ENCODE measurements around the gene BACH2.

BACH2 gene

DNA sequence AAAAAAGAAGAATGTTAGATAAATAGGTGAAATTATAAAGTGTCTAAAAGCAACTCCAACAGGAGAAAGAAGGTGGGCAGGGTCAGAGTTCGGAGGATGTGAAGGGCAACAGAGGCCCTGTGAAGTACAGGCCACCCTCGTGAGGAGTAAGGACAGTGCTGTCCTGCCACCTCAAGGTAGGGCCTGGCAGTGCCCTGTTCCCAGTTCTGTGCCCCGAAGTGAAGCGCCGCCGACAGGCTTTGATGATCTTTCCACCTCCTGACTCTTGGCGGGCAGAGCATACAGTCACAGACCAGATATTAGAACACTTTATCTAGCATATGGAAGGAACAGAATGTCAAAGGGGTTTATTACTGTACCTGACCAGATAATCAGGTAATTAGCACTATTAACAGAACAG is 326.6 kb downstream of the BACH2 start:
- H3K4me3 ChIP-seq (ENCODE audit: low read length): no peak overlapping the region
- no peaks in the 10 kb centered on the region for H3K36me3 ChIP-seq (ENCODE audit: control insufficient read depth, insufficient read depth, low read length)
- no peaks in the 10 kb centered on the region for H3K27me3 ChIP-seq (ENCODE audit: control insufficient read depth, insufficient read depth, low read length)
- no peak overlapping the region for H3K9ac ChIP-seq (ENCODE audit: low read length)
- no peaks in the 10 kb centered on the region for H3K4me1 ChIP-seq (ENCODE audit: control insufficient read depth, insufficient read depth, low read length)
- H3K9me3 ChIP-seq (ENCODE audit: control insufficient read depth, low read length): no peaks in the 10 kb centered on the region

DNA sequence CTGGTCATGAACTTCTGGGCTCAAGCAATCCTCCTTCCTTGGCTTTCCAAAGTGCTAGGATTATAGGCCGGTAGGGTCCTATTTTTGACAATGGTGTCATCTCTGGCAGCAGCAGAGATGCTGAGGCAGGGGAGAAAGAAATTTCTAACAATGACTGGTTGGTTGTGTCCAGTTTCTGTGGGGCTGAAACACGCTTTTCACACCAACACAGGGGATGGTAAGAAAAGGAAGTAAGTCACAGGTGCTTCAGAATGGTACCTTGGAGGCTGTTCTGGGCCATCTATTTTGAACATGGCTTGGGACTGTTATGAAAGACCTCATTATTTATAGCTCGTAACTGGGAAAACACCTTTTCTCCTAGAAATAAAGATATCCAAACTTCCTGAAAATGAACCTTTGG is 329.7 kb downstream of the BACH2 start:
- H3K9me3 ChIP-seq (ENCODE audit: control insufficient read depth, low read length): no peaks in the 10 kb centered on the region
- H3K27me3 ChIP-seq (ENCODE audit: control insufficient read depth, insufficient read depth, low read length): no peaks in the 10 kb centered on the region

GRCh38 chr6:89966228-89966544 is 330.5 kb downstream of the BACH2 start:
- Histone ChIP-seq H3K27me3 (ENCODE audit: control insufficient read depth, insufficient read depth, low read length) (no peaks in the 10 kb centered on the region), H3K9ac (ENCODE audit: low read length) (no peak overlapping the region), H3K4me1 (ENCODE audit: control insufficient read depth, insufficient read depth, low read length) (no peaks in the 10 kb centered on the region), H3K36me3 (ENCODE audit: control insufficient read depth, insufficient read depth, low read length) (no peaks in the 10 kb centered on the region), H3K9me3 (ENCODE audit: control insufficient read depth, low read length) (no peaks in the 10 kb centered on the region), H3K4me3 (ENCODE audit: low read length) (no peak overlapping the region)

More for the DNA sequence above, 329.7 kb downstream of the BACH2 start:
- Histone ChIP-seq H3K36me3 (ENCODE audit: control insufficient read depth, insufficient read depth, low read length) (no peaks in the 10 kb centered on the region), H3K4me1 (ENCODE audit: control insufficient read depth, insufficient read depth, low read length) (no peaks in the 10 kb centered on the region), H3K4me3 (ENCODE audit: low read length) (no peak overlapping the region), H3K9ac (ENCODE audit: low read length) (no peak overlapping the region)

DNA sequence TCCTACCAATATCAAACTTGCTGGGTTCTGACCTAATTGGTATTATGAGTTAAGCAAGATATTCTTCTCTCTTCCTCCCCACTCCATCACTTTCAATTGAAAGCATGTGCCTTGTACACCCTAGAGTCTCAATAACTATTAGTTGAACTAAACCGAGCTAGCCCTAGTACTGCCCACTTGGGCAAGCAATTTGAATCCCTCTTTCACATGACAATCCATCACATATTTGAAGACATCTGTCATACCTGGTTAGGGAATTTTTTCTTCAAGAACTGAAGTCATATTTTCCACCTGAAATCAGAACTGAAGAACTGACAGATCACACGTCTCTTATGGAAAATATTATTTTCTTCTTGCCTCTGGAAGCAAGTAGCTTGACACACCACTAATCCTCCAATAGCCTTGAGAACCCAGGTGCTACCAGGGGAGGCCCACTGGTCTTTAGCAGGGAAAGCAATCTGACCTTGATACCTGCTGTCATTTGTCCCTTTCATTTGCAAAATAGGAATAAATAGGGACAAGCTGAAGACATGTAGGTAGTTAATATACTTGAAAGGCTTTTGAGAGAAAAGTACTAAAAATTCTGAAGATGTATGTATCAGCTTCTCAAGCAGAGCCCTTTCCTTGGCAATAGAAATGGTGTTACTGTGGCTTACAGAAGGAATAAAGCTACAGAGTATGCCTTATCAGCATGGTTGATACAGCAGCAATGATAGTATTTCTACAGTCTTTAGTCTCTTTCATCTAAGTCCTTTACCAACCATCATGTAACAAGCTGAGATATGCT is 331.0 kb downstream of the BACH2 start:
- Histone ChIP-seq H3K9ac (ENCODE audit: low read length) (no peak overlapping the region), H3K9me3 (ENCODE audit: control insufficient read depth, low read length) (no peaks in the 10 kb centered on the region), H3K4me3 (ENCODE audit: low read length) (no peak overlapping the region), H3K4me1 (ENCODE audit: control insufficient read depth, insufficient read depth, low read length) (no peaks in the 10 kb centered on the region), H3K27me3 (ENCODE audit: control insufficient read depth, insufficient read depth, low read length) (no peaks in the 10 kb centered on the region), H3K36me3 (ENCODE audit: control insufficient read depth, insufficient read depth, low read length) (no peaks in the 10 kb centered on the region)

DNA sequence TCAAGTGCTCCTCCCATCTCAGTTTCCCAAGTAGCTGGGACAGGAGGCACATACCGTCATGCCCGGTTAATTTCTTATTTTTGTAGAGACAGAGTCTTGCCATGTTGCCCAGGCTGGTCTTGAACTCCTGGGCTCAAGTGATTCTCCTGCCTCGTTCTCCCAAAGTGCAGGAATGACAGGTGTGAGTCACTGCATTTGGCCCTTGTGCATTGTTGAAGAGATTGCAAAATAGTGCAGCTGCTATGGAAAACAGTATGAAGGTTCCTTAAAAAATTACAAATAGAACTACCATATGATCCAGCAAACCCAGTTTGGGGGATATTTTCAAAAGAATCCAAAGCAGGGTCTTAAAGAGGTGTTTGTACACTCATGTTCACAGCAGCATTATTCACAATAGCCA is 333.3 kb downstream of the BACH2 start:
- Histone ChIP-seq H3K9me3 (ENCODE audit: control insufficient read depth, low read length) (no peaks in the 10 kb centered on the region), H3K36me3 (ENCODE audit: control insufficient read depth, insufficient read depth, low read length) (no peaks in the 10 kb centered on the region), H3K4me3 (ENCODE audit: low read length) (no peak overlapping the region), H3K27me3 (ENCODE audit: control insufficient read depth, insufficient read depth, low read length) (no peaks in the 10 kb centered on the region), H3K9ac (ENCODE audit: low read length) (no peak overlapping the region), H3K4me1 (ENCODE audit: control insufficient read depth, insufficient read depth, low read length) (no peaks in the 10 kb centered on the region)

DNA sequence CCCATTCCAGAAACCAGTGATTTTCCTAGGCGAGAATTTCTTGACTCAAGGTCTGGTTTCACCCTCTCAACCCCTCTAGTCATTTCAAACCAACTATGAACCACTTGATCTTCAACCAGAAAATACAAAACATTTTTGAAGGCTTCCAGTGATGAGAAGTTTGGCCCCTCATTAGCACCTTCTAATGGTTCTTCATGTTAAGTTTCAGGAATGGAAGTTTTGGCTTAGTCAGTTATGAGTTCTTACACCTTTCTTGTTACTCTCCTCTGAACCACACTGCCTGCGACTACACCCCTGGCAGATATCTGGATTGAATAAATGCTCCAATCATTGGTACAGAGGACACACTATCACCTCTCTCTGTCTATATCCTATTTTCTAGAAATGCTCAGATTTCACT is 335.2 kb downstream of the BACH2 start:
- H3K27me3 ChIP-seq (ENCODE audit: control insufficient read depth, insufficient read depth, low read length): no peaks in the 10 kb centered on the region
- no peak overlapping the region for H3K4me3 ChIP-seq (ENCODE audit: low read length)
- H3K9me3 ChIP-seq (ENCODE audit: control insufficient read depth, low read length): no peaks in the 10 kb centered on the region
- no peak overlapping the region for H3K9ac ChIP-seq (ENCODE audit: low read length)
- H3K4me1 ChIP-seq (ENCODE audit: control insufficient read depth, insufficient read depth, low read length): no peaks in the 10 kb centered on the region
- no peaks in the 10 kb centered on the region for H3K36me3 ChIP-seq (ENCODE audit: control insufficient read depth, insufficient read depth, low read length)

- Histone ChIP-seq H3K9ac (ENCODE audit: low read length) (no peak overlapping the region), H3K4me3 (ENCODE audit: low read length) (no peak overlapping the region), H3K4me1 (ENCODE audit: control insufficient read depth, insufficient read depth, low read length) (no peaks in the 10 kb centered on the region), H3K9me3 (ENCODE audit: control insufficient read depth, low read length) (no peaks in the 10 kb centered on the region), H3K27me3 (ENCODE audit: control insufficient read depth, insufficient read depth, low read length) (no peaks in the 10 kb centered on the region), H3K36me3 (ENCODE audit: control insufficient read depth, insufficient read depth, low read length) (no peaks in the 10 kb centered on the region)
These were observed 336.8 kb downstream of the BACH2 start for GRCh38 chr6:89959883-89960282.

DNA sequence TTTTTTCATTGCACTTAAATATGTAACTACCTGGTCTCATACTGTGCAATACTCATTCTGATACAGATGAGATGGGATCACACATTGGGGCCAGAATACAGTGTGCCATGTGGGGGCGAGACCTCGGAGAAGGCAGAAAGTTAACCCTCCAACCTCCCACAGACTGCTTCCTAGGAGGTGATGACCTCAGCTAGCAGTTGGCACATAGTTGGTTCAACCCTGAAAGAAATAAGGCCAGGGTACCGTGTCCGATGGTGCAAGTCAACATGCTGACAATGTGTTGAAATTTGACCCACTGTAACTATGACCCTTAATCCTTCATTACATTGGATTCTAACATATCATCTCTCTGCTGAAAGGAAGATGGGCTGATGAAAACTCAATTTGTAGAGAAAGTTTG is 340.5 kb downstream of the BACH2 start:
- Histone ChIP-seq H3K9me3 (ENCODE audit: control insufficient read depth, low read length) (no peaks in the 10 kb centered on the region), H3K4me1 (ENCODE audit: control insufficient read depth, insufficient read depth, low read length) (no peaks in the 10 kb centered on the region), H3K4me3 (ENCODE audit: low read length) (no peak overlapping the region), H3K27me3 (ENCODE audit: control insufficient read depth, insufficient read depth, low read length) (no peaks in the 10 kb centered on the region), H3K36me3 (ENCODE audit: control insufficient read depth, insufficient read depth, low read length) (no peaks in the 10 kb centered on the region), H3K9ac (ENCODE audit: low read length) (no peak overlapping the region)

GRCh38 chr6:89955364-89955763 is 341.3 kb downstream of the BACH2 start:
- Histone ChIP-seq H3K4me1 (ENCODE audit: control insufficient read depth, insufficient read depth, low read length) (no peaks in the 10 kb centered on the region), H3K9ac (ENCODE audit: low read length) (no peak overlapping the region), H3K4me3 (ENCODE audit: low read length) (no peak overlapping the region), H3K36me3 (ENCODE audit: control insufficient read depth, insufficient read depth, low read length) (no peaks in the 10 kb centered on the region), H3K9me3 (ENCODE audit: control insufficient read depth, low read length) (no peaks in the 10 kb centered on the region), H3K27me3 (ENCODE audit: control insufficient read depth, insufficient read depth, low read length) (no peaks in the 10 kb centered on the region)

GRCh38 chr6:89954721-89955148 is 341.9 kb downstream of the BACH2 start:
- Histone ChIP-seq H3K4me1 (ENCODE audit: control insufficient read depth, insufficient read depth, low read length) (no peaks in the 10 kb centered on the region), H3K27me3 (ENCODE audit: control insufficient read depth, insufficient read depth, low read length) (no peaks in the 10 kb centered on the region), H3K9me3 (ENCODE audit: control insufficient read depth, low read length) (no peaks in the 10 kb centered on the region), H3K4me3 (ENCODE audit: low read length) (no peak overlapping the region), H3K9ac (ENCODE audit: low read length) (no peak overlapping the region), H3K36me3 (ENCODE audit: control insufficient read depth, insufficient read depth, low read length) (no peaks in the 10 kb centered on the region)

DNA sequence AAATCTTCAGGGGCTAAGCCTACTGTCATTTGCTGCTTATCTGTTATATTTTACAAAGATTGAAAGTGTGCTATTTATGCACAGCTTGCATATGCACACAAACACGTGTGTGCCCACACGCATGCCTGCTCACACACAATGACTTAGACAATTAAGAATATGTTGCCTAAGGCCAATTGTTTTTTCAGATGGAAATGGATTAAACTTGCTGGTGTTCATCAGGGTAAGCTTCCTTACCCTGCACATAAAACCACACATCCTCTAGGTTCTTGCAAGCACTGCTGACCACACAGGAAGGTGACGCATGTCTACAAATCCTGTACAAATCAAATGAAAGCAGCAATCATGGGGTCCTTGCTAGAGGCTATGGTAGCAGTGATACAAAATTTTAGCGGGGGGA is 344.0 kb downstream of the BACH2 start:
- H3K4me3 ChIP-seq (ENCODE audit: low read length): no peak overlapping the region
- H3K36me3 ChIP-seq (ENCODE audit: control insufficient read depth, insufficient read depth, low read length): no peaks in the 10 kb centered on the region
- H3K9me3 ChIP-seq (ENCODE audit: control insufficient read depth, low read length): no peaks in the 10 kb centered on the region
- H3K4me1 ChIP-seq (ENCODE audit: control insufficient read depth, insufficient read depth, low read length): no peaks in the 10 kb centered on the region
- no peaks in the 10 kb centered on the region for H3K27me3 ChIP-seq (ENCODE audit: control insufficient read depth, insufficient read depth, low read length)
- no peak overlapping the region for H3K9ac ChIP-seq (ENCODE audit: low read length)

DNA sequence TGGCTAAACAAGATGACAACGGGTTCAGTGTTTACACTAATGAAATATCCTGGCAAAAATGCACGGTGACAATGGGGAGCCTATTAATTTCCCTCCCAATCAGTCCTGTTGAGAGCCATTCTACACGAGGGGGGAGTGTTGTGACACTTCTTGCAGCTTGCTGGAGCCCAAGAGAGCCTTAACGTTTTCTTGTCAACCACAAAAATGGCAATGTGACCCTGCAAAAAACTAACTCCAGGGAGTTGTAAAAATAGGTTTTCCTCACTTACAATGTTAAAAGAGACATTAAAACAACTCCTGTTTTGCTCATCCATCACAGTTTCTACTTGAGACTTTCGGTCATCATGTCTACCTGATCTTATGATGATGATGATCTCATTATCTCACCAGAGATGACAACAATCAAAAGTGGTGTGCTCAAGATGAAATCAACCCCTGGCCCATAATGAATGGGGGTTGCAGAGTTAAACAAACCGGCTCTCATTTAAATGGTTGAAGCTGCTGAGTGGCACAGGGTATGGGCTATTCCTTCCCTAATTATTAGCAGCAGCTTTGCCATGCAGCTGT is 344.5 kb downstream of the BACH2 start:
- H3K36me3 ChIP-seq (ENCODE audit: control insufficient read depth, insufficient read depth, low read length): no peaks in the 10 kb centered on the region
- no peak overlapping the region for H3K9ac ChIP-seq (ENCODE audit: low read length)
- H3K27me3 ChIP-seq (ENCODE audit: control insufficient read depth, insufficient read depth, low read length): no peaks in the 10 kb centered on the region
- no peaks in the 10 kb centered on the region for H3K9me3 ChIP-seq (ENCODE audit: control insufficient read depth, low read length)
- no peaks in the 10 kb centered on the region for H3K4me1 ChIP-seq (ENCODE audit: control insufficient read depth, insufficient read depth, low read length)
- no peak overlapping the region for H3K4me3 ChIP-seq (ENCODE audit: low read length)
